ENCODE measurements around the gene AMIGO1. TPM values are rescaled to one million over a fixed set of nuclear protein-coding genes. Genes with fewer than 3 reads are reported as not detected.
A peak's percentile ranks its signal among the peaks of the same experiment; 100 is the strongest.

The AMIGO1 gene, protein sequence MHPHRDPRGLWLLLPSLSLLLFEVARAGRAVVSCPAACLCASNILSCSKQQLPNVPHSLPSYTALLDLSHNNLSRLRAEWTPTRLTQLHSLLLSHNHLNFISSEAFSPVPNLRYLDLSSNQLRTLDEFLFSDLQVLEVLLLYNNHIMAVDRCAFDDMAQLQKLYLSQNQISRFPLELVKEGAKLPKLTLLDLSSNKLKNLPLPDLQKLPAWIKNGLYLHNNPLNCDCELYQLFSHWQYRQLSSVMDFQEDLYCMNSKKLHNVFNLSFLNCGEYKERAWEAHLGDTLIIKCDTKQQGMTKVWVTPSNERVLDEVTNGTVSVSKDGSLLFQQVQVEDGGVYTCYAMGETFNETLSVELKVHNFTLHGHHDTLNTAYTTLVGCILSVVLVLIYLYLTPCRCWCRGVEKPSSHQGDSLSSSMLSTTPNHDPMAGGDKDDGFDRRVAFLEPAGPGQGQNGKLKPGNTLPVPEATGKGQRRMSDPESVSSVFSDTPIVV
- 2.9 TPM for total RNA-seq
- polyA plus RNA-seq: 6.4 TPM

DNA sequence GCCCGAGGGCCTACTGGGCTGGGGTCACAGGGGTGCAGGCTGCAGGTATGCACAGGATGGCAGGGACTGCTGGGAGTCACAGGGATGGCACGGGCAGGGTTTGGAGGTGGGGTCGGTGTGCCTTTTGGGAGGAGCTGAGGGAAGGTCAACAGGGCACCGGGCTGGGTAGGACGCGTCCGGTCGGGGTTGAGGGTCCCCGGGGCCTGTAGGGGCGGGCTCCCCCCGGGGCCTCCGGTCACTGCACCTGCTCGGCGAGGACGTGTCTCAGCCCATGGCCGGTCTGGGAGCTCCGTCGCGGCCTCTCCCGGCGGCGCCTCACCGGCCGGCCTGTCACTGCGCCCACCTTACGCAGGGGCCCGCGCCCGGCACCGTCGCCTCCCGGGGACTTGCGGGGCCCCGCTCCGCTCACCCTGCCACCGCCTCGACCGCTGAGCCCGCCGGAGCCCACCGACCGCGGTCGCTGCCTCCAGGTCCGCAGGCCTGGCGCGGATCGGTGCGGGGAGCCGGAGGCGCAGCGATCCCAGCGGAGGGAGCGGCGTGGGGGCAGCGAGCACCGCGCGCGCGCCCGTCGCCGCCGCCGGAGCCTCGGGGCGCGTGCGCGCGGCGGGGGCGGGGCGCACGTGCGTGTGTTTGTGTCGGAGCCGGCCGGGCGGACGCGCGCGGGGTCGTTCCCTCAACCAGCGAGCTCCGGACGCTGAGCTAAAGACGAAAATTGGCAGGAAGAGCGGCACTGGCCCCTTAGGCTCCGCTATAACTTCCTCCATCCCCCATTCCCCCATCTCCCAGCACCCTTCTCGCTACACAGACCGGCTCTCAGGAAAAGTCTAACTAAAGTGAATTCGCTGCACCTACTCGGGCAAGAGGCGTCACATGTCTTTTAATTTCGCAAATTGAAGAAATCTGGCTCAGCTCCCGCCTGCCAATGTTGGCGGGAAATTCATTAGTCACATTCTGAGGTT, at the start of gene AMIGO1:
AMIGO1 (minus strand) TSS at position 552 of the 959 bp plus-strand sequence. CDS start 815 bp downstream, outside the sequence.
- H3K27ac ChIP-seq (ENCODE audit: low read depth): no peak within 1 kb of the TSS
- WGBS: under 1% methylated on average over 100 of the region's 100 CpGs

DNA sequence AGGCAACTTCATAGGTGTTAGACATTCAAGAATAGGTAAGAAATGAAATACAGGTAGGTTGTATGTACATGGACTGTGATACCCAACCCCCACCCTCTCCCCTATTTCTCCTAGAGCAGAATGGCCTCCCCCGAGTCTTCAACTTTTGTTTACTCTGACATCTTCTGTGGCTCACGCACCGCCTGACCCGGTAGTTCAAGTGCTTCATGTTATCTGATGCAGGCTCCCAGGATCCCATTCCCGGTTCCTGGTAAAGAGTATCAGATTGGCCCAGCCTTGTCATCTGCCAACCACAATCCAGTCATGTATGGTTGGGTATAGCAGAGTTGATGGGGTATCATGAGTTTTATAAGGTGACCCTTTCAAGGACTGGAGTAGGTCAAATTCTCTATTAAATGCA, 48.0 kb upstream of the AMIGO1 start:
- WGBS: 92% methylated on average over 5 of the region's 5 CpGs
- no peak for DNase-seq (ENCODE audit: extremely low spot score)
- Histone ChIP-seq H3K4me1 (ENCODE audit: insufficient read depth) (no peaks in the 10 kb centered on the region), H3K4me3 (ENCODE audit: low read depth, low read length) (no peak overlapping the region), H3K36me3 (ENCODE audit: insufficient read depth) (no peaks in the 10 kb centered on the region), H3K27ac (ENCODE audit: low read depth) (no peak overlapping the region)

More for the DNA sequence above, at the start of gene AMIGO1:
- Histone ChIP-seq H3K4me3 (ENCODE audit: low read depth, low read length) (peak within 1 kb of the TSS; percentile 80), H3K4me1 (ENCODE audit: insufficient read depth) (no peaks in the 10 kb centered on the region), H3K36me3 (ENCODE audit: insufficient read depth) (no peaks in the 10 kb centered on the region)
- no peak for DNase-seq (ENCODE audit: extremely low spot score)

DNA sequence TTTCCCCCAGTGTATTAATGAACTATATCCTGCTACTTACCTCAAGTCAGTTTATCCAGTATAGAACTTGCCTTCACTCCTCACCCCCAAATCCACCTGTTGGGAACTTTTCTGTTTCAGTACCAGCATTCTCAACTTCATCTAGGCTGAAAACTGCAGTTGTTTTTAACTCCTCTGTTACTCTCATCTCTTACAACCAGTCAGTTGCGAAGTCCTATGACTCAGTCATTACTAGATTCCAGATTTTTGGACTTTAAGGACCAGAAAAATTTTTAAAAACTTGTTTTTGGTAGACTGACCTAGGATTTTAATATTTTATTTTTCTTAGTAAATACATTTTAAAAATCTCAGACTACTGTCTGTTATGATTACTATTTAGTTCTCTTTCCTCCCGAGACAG, 47.0 kb upstream of the AMIGO1 start:
- Histone ChIP-seq H3K4me3 (ENCODE audit: low read depth, low read length) (no peak overlapping the region), H3K27ac (ENCODE audit: low read depth) (no peak overlapping the region), H3K36me3 (ENCODE audit: insufficient read depth) (no peaks in the 10 kb centered on the region), H3K4me1 (ENCODE audit: insufficient read depth) (no peaks in the 10 kb centered on the region)
- WGBS: 96% methylated on average over 2 of the region's 2 CpGs
- DNase-seq (ENCODE audit: extremely low spot score): no peak

DNA sequence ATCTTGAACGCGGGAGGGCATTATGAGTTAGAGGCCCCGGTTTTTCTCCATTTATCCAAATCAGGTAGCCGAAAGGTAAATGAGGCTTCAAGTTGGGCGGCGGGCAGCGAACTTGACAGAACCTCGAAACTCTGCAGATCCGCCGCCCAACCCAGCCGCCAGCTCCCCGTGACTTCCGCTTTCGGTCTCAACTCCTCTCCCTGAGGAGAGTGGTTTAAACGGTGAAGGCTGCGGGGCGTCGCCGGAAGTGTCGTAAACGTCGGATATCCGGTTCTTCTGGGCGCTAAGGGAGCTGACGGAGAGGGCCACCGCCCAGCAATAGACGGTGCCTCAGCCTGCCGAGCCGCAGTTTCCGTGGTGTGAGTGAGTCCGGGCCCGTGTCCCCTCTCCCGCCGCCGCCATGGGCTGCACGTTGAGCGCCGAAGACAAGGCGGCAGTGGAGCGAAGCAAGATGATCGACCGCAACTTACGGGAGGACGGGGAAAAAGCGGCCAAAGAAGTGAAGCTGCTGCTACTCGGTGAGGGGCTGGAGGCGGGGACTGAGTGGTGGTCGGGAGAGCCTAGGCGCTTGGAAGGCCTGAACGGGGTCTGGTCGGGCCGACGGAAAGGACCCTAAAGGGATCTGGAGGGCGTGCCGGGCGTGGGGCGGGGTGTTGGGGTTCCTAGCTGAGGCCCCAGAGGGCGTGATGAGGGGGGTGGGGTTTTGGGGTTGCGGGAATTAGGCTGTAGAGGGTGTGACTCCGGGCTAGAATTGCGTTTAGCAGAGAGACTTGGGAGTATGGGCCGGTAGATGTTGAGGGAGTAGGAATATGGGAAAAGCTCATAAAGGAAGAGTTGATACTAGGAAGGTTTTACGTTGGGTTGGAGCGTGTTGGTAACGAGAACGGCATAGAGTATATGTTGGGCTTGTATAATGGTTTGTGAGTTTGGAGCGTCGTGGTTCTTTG, 39.1 kb upstream of the AMIGO1 start, which contains the start of gene GNAI3:
GNAI3 (plus strand) TSS at position 295 of the 947 bp plus-strand sequence; CDS start at position 401, 106 bp downstream.
- DNase-seq (ENCODE audit: extremely low spot score): peak; percentile 93
- H3K27ac ChIP-seq (ENCODE audit: low read depth): peak within 1 kb of the TSS; percentile 95
- no peaks in the 10 kb centered on the region for H3K36me3 ChIP-seq (ENCODE audit: insufficient read depth)
- peaks cover 1% of the 10 kb centered on the region for H3K4me1 ChIP-seq (ENCODE audit: insufficient read depth)
- H3K4me3 ChIP-seq (ENCODE audit: low read depth, low read length): peak within 1 kb of the TSS; percentile 85
- WGBS: under 1% methylated on average over 68 of the region's 68 CpGs

DNA sequence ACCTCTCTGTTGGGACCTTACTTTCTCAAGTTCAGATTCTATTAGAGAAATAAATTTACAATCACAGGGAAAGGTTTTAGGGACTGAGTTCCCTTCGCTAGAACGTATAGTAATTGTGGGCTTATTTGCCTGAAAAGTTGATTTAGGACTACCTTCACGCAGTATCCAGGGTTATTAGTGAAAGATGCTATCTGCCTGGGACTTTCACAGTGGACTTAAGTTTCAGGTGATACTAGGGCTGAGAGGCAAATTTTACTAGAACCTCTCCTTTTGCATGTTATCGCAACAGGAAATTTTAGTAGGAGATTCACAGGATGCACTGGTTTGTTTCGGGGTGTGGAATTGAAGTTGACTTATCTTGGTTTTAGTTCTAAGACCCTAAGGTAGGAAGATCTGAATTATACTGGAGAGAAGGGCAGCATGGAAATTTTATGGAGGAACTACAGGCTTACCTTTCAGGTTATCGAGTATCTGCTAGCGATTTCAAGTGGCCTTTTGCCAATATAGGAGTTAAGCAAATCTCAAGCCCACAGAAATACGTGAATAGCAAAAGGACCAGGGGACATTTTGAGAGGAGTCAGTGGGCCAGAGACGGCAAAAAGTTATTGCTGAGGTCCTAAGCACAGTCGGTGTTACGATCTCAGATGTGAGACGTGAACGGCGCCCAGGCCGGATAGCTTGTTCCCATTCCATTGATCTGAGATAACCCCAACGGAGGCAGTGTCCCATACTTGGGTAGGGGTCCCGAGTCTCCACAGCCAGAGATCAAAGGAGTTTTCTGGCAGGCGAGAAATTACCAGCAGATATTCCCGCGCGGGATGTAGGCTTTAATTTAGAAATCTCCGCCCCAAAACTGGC, 38.2 kb upstream of the AMIGO1 start:
- WGBS: 12% methylated on average over 22 of the region's 22 CpGs
- DNase-seq (ENCODE audit: extremely low spot score): no peak
- H3K4me1 ChIP-seq (ENCODE audit: insufficient read depth): peaks cover 1% of the 10 kb centered on the region

DNA sequence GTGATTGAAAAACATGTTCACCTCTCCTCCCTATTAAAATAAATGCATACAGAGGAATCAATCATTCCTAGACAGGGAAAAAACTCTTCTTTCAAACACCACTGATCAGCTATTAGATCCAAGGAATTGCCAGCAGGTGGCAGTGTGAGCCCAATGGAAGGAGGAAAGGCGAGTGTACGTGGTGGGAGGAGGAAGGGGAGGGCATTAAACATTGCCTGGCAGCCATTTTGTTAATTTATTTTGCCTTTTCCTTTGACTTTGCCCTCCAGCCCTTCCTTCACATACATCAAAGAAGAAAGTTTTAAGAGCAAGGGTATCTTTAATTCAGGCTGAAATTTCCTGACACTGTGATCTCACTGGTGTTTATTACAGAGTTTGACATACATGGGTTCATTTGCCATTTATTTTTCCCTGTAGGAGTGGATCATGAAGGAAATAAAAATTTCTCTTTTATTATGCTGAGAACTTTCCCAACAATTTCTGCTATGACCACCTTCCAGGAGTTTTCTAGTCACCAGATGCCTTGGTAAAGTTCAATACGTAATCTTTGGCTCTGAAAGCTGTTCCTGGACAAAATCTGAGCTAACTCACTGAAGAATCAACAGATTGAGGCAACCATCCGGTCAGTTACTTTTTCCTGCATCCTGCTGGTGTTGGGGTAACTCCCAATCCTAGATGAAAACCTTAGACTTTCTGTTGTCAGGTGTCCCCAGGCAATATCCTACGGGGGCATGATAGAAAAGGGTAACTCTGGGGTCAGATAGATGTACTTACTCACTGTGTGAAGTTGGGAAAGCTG, 37.0 kb upstream of the AMIGO1 start:
- no peaks in the 10 kb centered on the region for H3K36me3 ChIP-seq (ENCODE audit: insufficient read depth)
- peak overlapping the region; percentile 6 for H3K4me3 ChIP-seq (ENCODE audit: low read depth, low read length)
- peak overlapping the region; percentile 61 for H3K27ac ChIP-seq (ENCODE audit: low read depth)
- peaks cover 1% of the 10 kb centered on the region for H3K4me1 ChIP-seq (ENCODE audit: insufficient read depth)
- WGBS: 37% methylated on average over 5 of the region's 5 CpGs
- DNase-seq (ENCODE audit: extremely low spot score): peak; percentile 87

More for the DNA sequence above, 38.2 kb upstream of the AMIGO1 start:
- H3K36me3 ChIP-seq (ENCODE audit: insufficient read depth): no peaks in the 10 kb centered on the region
- H3K4me3 ChIP-seq (ENCODE audit: low read depth, low read length): peak overlapping the region; percentile 85
- peak overlapping the region; percentile 88 for H3K27ac ChIP-seq (ENCODE audit: low read depth)

DNA sequence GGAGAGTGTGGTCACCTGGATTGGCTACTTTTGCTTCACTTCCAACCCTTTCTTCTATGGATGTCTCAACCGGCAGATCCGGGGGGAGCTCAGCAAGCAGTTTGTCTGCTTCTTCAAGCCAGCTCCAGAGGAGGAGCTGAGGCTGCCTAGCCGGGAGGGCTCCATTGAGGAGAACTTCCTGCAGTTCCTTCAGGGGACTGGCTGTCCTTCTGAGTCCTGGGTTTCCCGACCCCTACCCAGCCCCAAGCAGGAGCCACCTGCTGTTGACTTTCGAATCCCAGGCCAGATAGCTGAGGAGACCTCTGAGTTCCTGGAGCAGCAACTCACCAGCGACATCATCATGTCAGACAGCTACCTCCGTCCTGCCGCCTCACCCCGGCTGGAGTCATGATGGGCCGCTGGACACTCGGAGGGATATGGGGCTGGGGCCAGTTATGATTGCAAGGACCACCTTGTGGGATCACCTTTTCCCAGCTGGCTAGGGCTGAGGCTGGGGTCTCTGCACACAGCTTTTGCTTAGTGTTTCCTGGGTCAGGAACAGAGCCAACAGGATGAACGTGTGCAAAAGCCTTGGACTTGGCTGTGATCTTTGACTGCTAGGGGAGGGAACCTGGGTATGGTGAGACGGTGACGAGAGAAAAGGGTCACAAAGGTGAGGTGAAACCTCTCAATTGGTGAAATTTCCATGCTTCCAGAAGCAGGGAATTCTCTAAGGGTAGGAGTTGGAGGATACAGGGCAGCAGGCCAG, 34.6 kb upstream of the AMIGO1 start:
- no peak for DNase-seq (ENCODE audit: extremely low spot score)
- WGBS: 73% methylated on average over 14 of the region's 14 CpGs

DNA sequence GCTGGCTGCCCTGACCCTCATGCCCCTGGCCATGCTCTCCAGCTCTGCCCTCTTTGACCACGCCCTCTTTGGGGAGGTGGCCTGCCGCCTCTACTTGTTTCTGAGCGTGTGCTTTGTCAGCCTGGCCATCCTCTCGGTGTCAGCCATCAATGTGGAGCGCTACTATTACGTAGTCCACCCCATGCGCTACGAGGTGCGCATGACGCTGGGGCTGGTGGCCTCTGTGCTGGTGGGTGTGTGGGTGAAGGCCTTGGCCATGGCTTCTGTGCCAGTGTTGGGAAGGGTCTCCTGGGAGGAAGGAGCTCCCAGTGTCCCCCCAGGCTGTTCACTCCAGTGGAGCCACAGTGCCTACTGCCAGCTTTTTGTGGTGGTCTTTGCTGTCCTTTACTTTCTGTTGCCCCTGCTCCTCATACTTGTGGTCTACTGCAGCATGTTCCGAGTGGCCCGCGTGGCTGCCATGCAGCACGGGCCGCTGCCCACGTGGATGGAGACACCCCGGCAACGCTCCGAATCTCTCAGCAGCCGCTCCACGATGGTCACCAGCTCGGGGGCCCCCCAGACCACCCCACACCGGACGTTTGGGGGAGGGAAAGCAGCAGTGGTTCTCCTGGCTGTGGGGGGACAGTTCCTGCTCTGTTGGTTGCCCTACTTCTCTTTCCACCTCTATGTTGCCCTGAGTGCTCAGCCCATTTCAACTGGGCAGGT, 33.9 kb upstream of the AMIGO1 start:
- 86% methylated on average over 24 of the region's 24 CpGs for WGBS
- no peaks in the 10 kb centered on the region for H3K4me1 ChIP-seq (ENCODE audit: insufficient read depth)

More for the DNA sequence above, 34.6 kb upstream of the AMIGO1 start:
- peaks cover 1% of the 10 kb centered on the region for H3K4me1 ChIP-seq (ENCODE audit: insufficient read depth)
- no peaks in the 10 kb centered on the region for H3K36me3 ChIP-seq (ENCODE audit: insufficient read depth)
- H3K4me3 ChIP-seq (ENCODE audit: low read depth, low read length): no peak overlapping the region
- no peak overlapping the region for H3K27ac ChIP-seq (ENCODE audit: low read depth)

DNA sequence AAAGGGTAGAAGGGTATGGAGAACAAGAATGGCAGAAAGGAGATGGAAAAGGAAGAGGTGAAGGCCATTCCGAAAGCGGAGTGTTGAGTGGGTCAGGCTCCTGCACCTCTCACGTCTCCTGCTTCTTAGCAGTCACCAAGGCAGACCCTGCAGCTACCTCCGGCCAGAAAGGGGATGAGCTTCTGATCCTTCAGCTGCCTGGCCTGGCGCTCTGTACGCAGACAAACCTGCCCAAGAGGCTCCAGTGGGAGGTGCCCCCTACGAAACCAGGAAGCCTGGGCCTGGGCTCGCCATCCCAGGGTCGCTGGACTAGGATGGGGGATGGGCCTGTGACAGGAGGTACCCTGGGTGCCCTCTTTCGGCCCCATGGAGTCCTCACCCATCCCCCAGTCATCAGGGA, 33.1 kb upstream of the AMIGO1 start:
- Histone ChIP-seq H3K36me3 (ENCODE audit: insufficient read depth) (no peaks in the 10 kb centered on the region), H3K4me1 (ENCODE audit: insufficient read depth) (no peaks in the 10 kb centered on the region), H3K4me3 (ENCODE audit: low read depth, low read length) (no peak overlapping the region), H3K27ac (ENCODE audit: low read depth) (no peak overlapping the region)
- no peak for DNase-seq (ENCODE audit: extremely low spot score)
- WGBS: 81% methylated on average over 10 of the region's 10 CpGs

More for the DNA sequence above, 33.9 kb upstream of the AMIGO1 start:
- Histone ChIP-seq H3K27ac (ENCODE audit: low read depth) (no peak overlapping the region), H3K36me3 (ENCODE audit: insufficient read depth) (no peaks in the 10 kb centered on the region), H3K4me3 (ENCODE audit: low read depth, low read length) (no peak overlapping the region)
- DNase-seq (ENCODE audit: extremely low spot score): no peak

DNA sequence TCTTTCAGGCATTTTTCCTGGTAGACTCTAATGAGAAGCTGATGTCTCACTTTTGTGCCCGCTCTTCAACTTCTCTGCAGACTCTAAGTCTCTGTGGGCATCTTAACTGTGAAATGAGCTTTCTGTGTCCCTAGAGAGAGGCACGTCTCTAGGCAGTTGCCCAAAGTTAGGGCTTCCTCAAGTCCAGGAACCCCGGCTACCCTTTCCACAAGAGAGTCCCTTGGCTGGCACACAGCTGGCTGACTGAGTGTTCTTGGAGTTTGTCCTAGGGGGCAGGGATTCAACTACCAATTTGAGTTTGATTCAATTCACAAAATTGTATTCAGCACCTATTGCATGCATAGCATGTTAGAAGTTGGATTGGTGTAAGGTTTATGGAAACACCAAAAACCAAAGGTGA, 31.6 kb upstream of the AMIGO1 start:
- DNase-seq (ENCODE audit: extremely low spot score): no peak
- WGBS: 83% methylated on average over 3 of the region's 3 CpGs
- no peaks in the 10 kb centered on the region for H3K4me1 ChIP-seq (ENCODE audit: insufficient read depth)
- no peak overlapping the region for H3K27ac ChIP-seq (ENCODE audit: low read depth)
- H3K4me3 ChIP-seq (ENCODE audit: low read depth, low read length): no peak overlapping the region
- no peaks in the 10 kb centered on the region for H3K36me3 ChIP-seq (ENCODE audit: insufficient read depth)
